T-cell (primary cell): ENCODE data around the gene KHSRP. TPM values are rescaled to one million over a fixed set of nuclear protein-coding genes. Genes with fewer than 3 reads are reported as not detected.

ENCODE experiments used
- ATAC-seq, 4 experiments: fragments of 200-7000 bp in 3 of 4; fragments of 150-1000 bp in 1 of 4; cut with Tn5 transposase; replicated peaks in 1 of 4; 1 replicate in 3 of 4; 2 replicates in 1 of 4; pipeline ENCODE4 v1.10.0; 2021; ENCODE audit warnings: moderate library complexity in 3 of 4, mild to moderate bottlenecking in 2 of 4, moderate number of reproducible peaks in 1 of 4
- CTCF ChIA-PET, 2 donors: fragments of 300-600 bp; sonication (Branson Sonifier 250); formaldehyde crosslinking; loops; one replicate each; lab custom pipeline; 2022; ENCODE audit warnings: antibody characterized with exemption in 2 of 2; lab: Charles Lee
- POLR2A ChIA-PET, 2 donors: fragments of 300-600 bp; sonication (Branson Sonifier 250); formaldehyde crosslinking; loops; one replicate each; lab custom pipeline; 2022; ENCODE audit warnings: antibody characterized with exemption in 2 of 2; lab: Charles Lee
- DNase-seq, 35 experiments: peaks; one replicate each; pipeline versions ENCODE4 v3.0.0 to v3.0.0-alpha.2; 2013 to 2023
- H3K27ac ChIP-seq: one replicate; pipeline ENCODE4 v1.5.1; 2013; ENCODE audit warnings: low read length
- H3K27me3 ChIP-seq, 2 experiments: replicated peaks in 1 of 2; 1 replicate in 1 of 2; 2 replicates in 1 of 2; pipeline versions ENCODE4 v1.6.1 to v1.7.0; 2013; ENCODE audit warnings: low read length in 1 of 2, mixed read lengths in 1 of 2; ENCODE audit not compliant: control insufficient read depth in 2 of 2, insufficient read depth in 2 of 2; ENCODE audit errors: extremely low read depth in 1 of 2
- H3K36me3 ChIP-seq, 2 donors: 1 replicate in 1 of 2; 2 replicates in 1 of 2; pipeline versions ENCODE4 v1.6.1 to v1.7.0; 2013; ENCODE audit warnings: low read length in 1 of 2; ENCODE audit not compliant: control insufficient read depth in 2 of 2, insufficient read depth in 1 of 2; ENCODE audit errors: extremely low read depth in 1 of 2
- H3K4me1 ChIP-seq, 2 experiments: 1 replicate in 1 of 2; 2 replicates in 1 of 2; pipeline versions ENCODE4 v1.6.1 to v1.7.0; 2013; ENCODE audit warnings: low read length in 2 of 2, mixed read lengths in 1 of 2; ENCODE audit not compliant: insufficient read depth in 2 of 2, control insufficient read depth in 1 of 2; ENCODE audit errors: extremely low read depth in 1 of 2
- H3K4me3 ChIP-seq, 2 donors: 1 replicate in 1 of 2; 2 replicates in 1 of 2; pipeline versions ENCODE4 v1.5.1 to v1.7.0; 2013; ENCODE audit warnings: mild to moderate bottlenecking in 2 of 2, low read length in 1 of 2, moderate library complexity in 1 of 2; ENCODE audit not compliant: control insufficient read depth in 1 of 2; ENCODE audit errors: extremely low read depth in 1 of 2
- H3K9me3 ChIP-seq: 2 replicates; pipeline ENCODE4 v1.7.0; 2013
- H3K27ac Mint-ChIP-seq, 2 donors: one replicate each; pipeline ENCODE4 v1.8.0; 2020 to 2021; ENCODE audit warnings: mild to moderate bottlenecking in 2 of 2, mixed read lengths in 2 of 2
- H3K27me3 Mint-ChIP-seq, 2 donors: one replicate each; pipeline ENCODE4 v1.8.0; 2021 to 2022; ENCODE audit warnings: mixed read lengths in 2 of 2
- H3K36me3 Mint-ChIP-seq: one replicate; pipeline ENCODE4 v1.8.0; 2021; ENCODE audit warnings: mixed read lengths
- H3K4me1 Mint-ChIP-seq, 3 donors: one replicate each; pipeline ENCODE4 v1.8.0; 2020 to 2022; ENCODE audit warnings: mixed read lengths in 3 of 3, mild to moderate bottlenecking in 1 of 3
- H3K4me3 Mint-ChIP-seq, 3 donors: one replicate each; pipeline ENCODE4 v1.8.0; 2020 to 2022; ENCODE audit warnings: mild to moderate bottlenecking in 3 of 3, mixed read lengths in 3 of 3, moderate library complexity in 3 of 3
- H3K9me3 Mint-ChIP-seq, 3 donors: one replicate each; pipeline ENCODE4 v1.8.0; 2020 to 2022; ENCODE audit warnings: mixed read lengths in 3 of 3
- WGBS: methylation state at CpG from one replicate; pipeline ENCODE4 v1.1.5; 2013; ENCODE audit warnings: missing lambda C conversion rate; ENCODE audit not compliant: insufficient coverage; 5-methylcytosine and 5-hydroxymethylcytosine counted together
- total RNA-seq, 35 experiments: library from RNA in 6 of 35; stranded (reverse) in 6 of 35; fragments of 120-200 nt in 1 of 35; gene quantifications; one replicate each; pipeline versions ENCODE4 v1.2.1 to v1.2.4 and lab custom pipeline; 2013 to 2026

KHSRP gene
- total RNA-seq = 100 to 1,000 TPM; 147 to 194 (median 189) TPM
- total RNA-seq (2013) = 96.0 TPM
- total RNA-seq (lab: John Stamatoyannopoulos, UW) = 73.4 to 295 (median 97.2) reads per million in 29 experiments

- ChIA-PET CTCF (interaction anchor here (0.6 to 1.4 kb wide), 6 partner anchors 32 to 439 kb away, joined by 3 to 9 read pairs (median 4); partner anchors contain the start of genes ALKBH7 (in 1 of the 2), DENND1C (in 1 of the 2) and GTF2F1 (in 1 of the 2)), POLR2A (interaction anchor here (0.6 to 1.1 kb wide), 5 partner anchors 32 to 1508 kb away, joined by 3 to 9 read pairs (median 3); partner anchors contain the start of genes ALKBH7 (in 1 of the 2), DENND1C (in 1 of the 2) and GTF2F1 (in 1 of the 2))
- H3K27ac ChIP-seq = peak within 1 kb of the TSS; percentile 96
- WGBS = under 1% methylated on average over 105 of the region's 114 CpGs
- H3K36me3 ChIP-seq = peaks cover 0 to 29% of the 10 kb centered on the region in 2 donors
- H3K27ac Mint-ChIP-seq = peak within 1 kb of the TSS; percentile 85 to 97
- peak within 1 kb of the TSS; percentile 74 to 86 for H3K4me3 ChIP-seq
- H3K36me3 Mint-ChIP-seq = peaks cover 10% of the 10 kb centered on the region
- H3K9me3 ChIP-seq = no peaks in the 10 kb centered on the region
- H3K27me3 ChIP-seq = peaks cover 0 to 4% of the 10 kb centered on the region in 2 experiments
- H3K9me3 Mint-ChIP-seq = no peaks in the 10 kb centered on the region
- H3K4me3 Mint-ChIP-seq = peak within 1 kb of the TSS; percentile 83 to 86 (median 83)
- DNase-seq (peak in 15 of 35 experiments; percentile 9 to 53 (median 21)), ATAC-seq (no peak)
- H3K4me1 ChIP-seq = peaks cover 13 to 43% of the 10 kb centered on the region in 2 experiments
- no peaks in the 10 kb centered on the region for H3K27me3 Mint-ChIP-seq
- H3K4me1 Mint-ChIP-seq = peaks cover 35 to 44% (median 37%) of the 10 kb centered on the region in 3 donors
These were observed at the start of gene KHSRP for GRCh38 chr19:6424195-6424938. KHSRP (minus strand) TSS chr19:6424811; CDS start chr19:6424701, 110 bp downstream.

GRCh38 chr19:6473647-6474046 lies 49.0 kb upstream of the KHSRP start:
- no peak overlapping the region for H3K4me3 ChIP-seq
- 93% methylated on average over 3 of the region's 9 CpGs for WGBS
- ChIA-PET POLR2A (no interaction called here), CTCF (no interaction called here)
- DNase-seq = no peak
- ATAC-seq = no peak
- H3K27me3 ChIP-seq = no peaks in the 10 kb centered on the region
- Mint-ChIP-seq H3K36me3 (peaks cover 15% of the 10 kb centered on the region), H3K4me1 (peaks cover 0 to 4% (median 0%) of the 10 kb centered on the region in 3 donors), H3K4me3 (no peak overlapping the region), H3K27me3 (no peaks in the 10 kb centered on the region), H3K27ac (no peak overlapping the region), H3K9me3 (no peaks in the 10 kb centered on the region)
- H3K4me1 ChIP-seq = peaks cover 0 to 19% of the 10 kb centered on the region in 2 experiments
- peaks cover 31 to 69% of the 10 kb centered on the region in 2 donors for H3K36me3 ChIP-seq
- no peaks in the 10 kb centered on the region for H3K9me3 ChIP-seq
- no peak overlapping the region for H3K27ac ChIP-seq

GRCh38 chr19:6472713-6473112 lies 48.1 kb upstream of the KHSRP start:
- Histone ChIP-seq H3K4me3 (no peak overlapping the region), H3K36me3 (peaks cover 31 to 68% of the 10 kb centered on the region in 2 donors), H3K9me3 (no peaks in the 10 kb centered on the region), H3K27ac (no peak overlapping the region), H3K4me1 (peaks cover 0 to 18% of the 10 kb centered on the region in 2 experiments), H3K27me3 (no peaks in the 10 kb centered on the region)
- no peak for ATAC-seq
- H3K27ac Mint-ChIP-seq = no peak overlapping the region
- H3K27me3 Mint-ChIP-seq = no peaks in the 10 kb centered on the region
- ChIA-PET POLR2A (interaction anchor here in 1 of 2 donors (0.6 kb wide), 1 partner anchor 8 kb away, joined by 7 read pairs; no protein-coding TSS in a partner anchor), CTCF (no interaction called here)
- WGBS = 94% methylated on average over 3 of the region's 4 CpGs
- H3K4me3 Mint-ChIP-seq = no peak overlapping the region
- H3K9me3 Mint-ChIP-seq = no peaks in the 10 kb centered on the region
- peaks cover 20% of the 10 kb centered on the region for H3K36me3 Mint-ChIP-seq
- H3K4me1 Mint-ChIP-seq = peaks cover 0 to 4% (median 0%) of the 10 kb centered on the region in 3 donors
- DNase-seq = no peak

GRCh38 chr19:6471076-6471475 lies 46.5 kb upstream of the KHSRP start:
- H3K36me3 Mint-ChIP-seq = peaks cover 21% of the 10 kb centered on the region
- peaks cover 0 to 2% (median 0%) of the 10 kb centered on the region in 3 donors for H3K4me1 Mint-ChIP-seq
- Histone ChIP-seq H3K36me3 (peaks cover 22 to 54% of the 10 kb centered on the region in 2 donors), H3K27me3 (no peaks in the 10 kb centered on the region), H3K9me3 (no peaks in the 10 kb centered on the region), H3K4me1 (peaks cover 0 to 6% of the 10 kb centered on the region in 2 experiments), H3K27ac (no peak overlapping the region), H3K4me3 (no peak overlapping the region)
- POLR2A ChIA-PET = no interaction called here
- no peak overlapping the region for H3K4me3 Mint-ChIP-seq
- no peak overlapping the region for H3K27ac Mint-ChIP-seq
- DNase-seq (no peak), ATAC-seq (no peak)
- 96% methylated on average over 4 of the region's 14 CpGs for WGBS
- CTCF ChIA-PET = no interaction called here
- H3K9me3 Mint-ChIP-seq = no peaks in the 10 kb centered on the region
- no peaks in the 10 kb centered on the region for H3K27me3 Mint-ChIP-seq

GRCh38 chr19:6470173-6470572 lies 45.6 kb upstream of the KHSRP start:
- Histone ChIP-seq H3K27ac (no peak overlapping the region), H3K4me1 (no peaks in the 10 kb centered on the region), H3K4me3 (no peak overlapping the region), H3K9me3 (no peaks in the 10 kb centered on the region), H3K36me3 (peaks cover 13 to 45% of the 10 kb centered on the region in 2 donors), H3K27me3 (no peaks in the 10 kb centered on the region)
- 100% methylated on average over 5 of the region's 8 CpGs for WGBS
- peaks cover 21% of the 10 kb centered on the region for H3K36me3 Mint-ChIP-seq
- no peaks in the 10 kb centered on the region for H3K27me3 Mint-ChIP-seq
- POLR2A ChIA-PET = interaction anchor here in 1 of 2 donors (0.6 kb wide), 1 partner anchor 291 kb away, joined by 6 read pairs; no protein-coding TSS in a partner anchor
- no peaks in the 10 kb centered on the region for H3K9me3 Mint-ChIP-seq
- peaks cover 2 to 5% (median 3%) of the 10 kb centered on the region in 3 donors for H3K4me1 Mint-ChIP-seq
- DNase-seq (no peak), ATAC-seq (no peak)
- peak overlapping the region in 1 of 2 donors; percentile 57 for H3K27ac Mint-ChIP-seq
- no peak overlapping the region for H3K4me3 Mint-ChIP-seq
- CTCF ChIA-PET = no interaction called here

GRCh38 chr19:6467384-6467783 lies 42.8 kb upstream of the KHSRP start:
- ATAC-seq (no peak), DNase-seq (no peak)
- no peak overlapping the region for H3K4me3 ChIP-seq
- Mint-ChIP-seq H3K27ac (peak overlapping the region in 1 of 2 donors; percentile 1), H3K36me3 (peaks cover 15% of the 10 kb centered on the region), H3K9me3 (no peaks in the 10 kb centered on the region), H3K27me3 (no peaks in the 10 kb centered on the region), H3K4me3 (no peak overlapping the region), H3K4me1 (peaks cover 12 to 16% (median 14%) of the 10 kb centered on the region in 3 donors)
- peaks cover 8 to 32% of the 10 kb centered on the region in 2 donors for H3K36me3 ChIP-seq
- ChIA-PET POLR2A (no interaction called here), CTCF (interaction anchor here in 1 of 2 donors (0.5 kb wide), 1 partner anchor 40 kb away, joined by 3 read pairs; no protein-coding TSS in a partner anchor)
- no peak overlapping the region for H3K27ac ChIP-seq
- peaks cover 2 to 15% of the 10 kb centered on the region in 2 experiments for H3K4me1 ChIP-seq
- no peaks in the 10 kb centered on the region for H3K9me3 ChIP-seq
- WGBS = 75% methylated on average over 5 of the region's 8 CpGs
- H3K27me3 ChIP-seq = peaks cover 0 to 7% of the 10 kb centered on the region in 2 experiments
